ENCODE data around the gene MGAT4B. TPM values are rescaled to one million over a fixed set of nuclear protein-coding genes. Genes with fewer than 3 reads are reported as not detected.

Gene MGAT4B
- total and polyA plus RNA-seq, 2 of the 13 experiments (the other 11 are each of a cell fraction or from before 2014, with no cell fraction given): 93.5 to 130 TPM

DNA sequence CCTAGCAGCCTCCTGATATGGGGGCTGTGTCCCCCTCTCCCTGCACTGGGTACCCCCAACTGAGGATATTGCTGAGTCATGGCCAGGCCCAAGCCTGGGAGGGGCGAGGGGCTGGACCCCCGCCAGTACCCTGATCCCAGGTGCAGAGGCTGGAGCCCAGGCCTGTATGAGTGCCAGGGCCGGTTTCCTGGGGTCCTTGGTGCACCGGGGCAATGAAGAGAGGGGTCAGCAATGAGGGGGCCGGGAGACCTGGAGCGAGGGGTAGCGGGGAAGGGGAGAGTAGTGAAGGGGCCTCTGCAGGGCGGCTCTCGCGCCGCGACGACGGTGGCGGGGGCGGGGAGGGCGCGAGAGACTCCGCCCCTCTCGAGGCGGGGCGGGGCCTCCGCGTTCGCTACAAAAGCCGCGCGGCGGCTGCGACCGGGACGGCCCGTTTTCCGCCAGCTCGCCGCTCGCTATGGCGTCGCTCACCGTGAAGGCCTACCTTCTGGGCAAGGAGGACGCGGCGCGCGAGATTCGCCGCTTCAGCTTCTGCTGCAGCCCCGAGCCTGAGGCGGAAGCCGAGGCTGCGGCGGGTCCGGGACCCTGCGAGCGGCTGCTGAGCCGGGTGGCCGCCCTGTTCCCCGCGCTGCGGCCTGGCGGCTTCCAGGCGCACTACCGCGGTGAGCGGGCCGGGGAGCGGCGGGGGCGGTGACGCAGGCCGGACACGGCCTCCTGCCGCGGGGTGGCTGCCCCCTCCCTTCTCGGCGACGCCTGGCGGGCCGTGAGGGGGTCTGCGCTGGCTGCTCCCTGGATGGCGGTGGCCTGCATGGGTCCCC is 14.0 kb upstream of the MGAT4B start, which contains the start of gene SQSTM1 (continued):
- TF ChIP-seq SP4 (CRISPR knock-in tag; IDR thresholded peaks at IDR 0.05) (peak; percentile 75), RORA (CRISPR knock-in tag; IDR thresholded peaks at IDR 0.05) (no peak), DR1 (CRISPR knock-in tag; IDR thresholded peaks at IDR 0.05) (peak; percentile 98), ISL2 (CRISPR knock-in tag; IDR thresholded peaks at IDR 0.05) (0 out of 2 replicates have a peak, but pooled peaks have one; percentile 31), MED8 (CRISPR knock-in tag; IDR thresholded peaks at IDR 0.05; ENCODE audit: insufficient replicate concordance) (peak; percentile 47), FOXK2 (IDR thresholded peaks at IDR 0.05) (no peak), SRY (CRISPR knock-in tag; IDR thresholded peaks at IDR 0.05) (peak; percentile 93), KAT7 (CRISPR knock-in tag; IDR thresholded peaks at IDR 0.05; ENCODE audit: borderline replicate concordance) (peak; percentile 81; the same call in 1 of the 2 replicates), HES4 (CRISPR knock-in tag; IDR thresholded peaks at IDR 0.05; ENCODE audit: borderline replicate concordance) (peak; percentile 79; the same call in 1 of the 2 replicates), KDM5A (IDR thresholded peaks at IDR 0.05; ENCODE audit: borderline replicate concordance, low read length) (no peak), HMG20A (CRISPR knock-in tag; IDR thresholded peaks at IDR 0.05; ENCODE audit: borderline replicate concordance) (no peak), GTF3A (CRISPR knock-in tag; conservative IDR thresholded peaks at IDR 0.05) (no peak), HNF4G (IDR thresholded peaks at IDR 0.05; ENCODE audit: borderline replicate concordance, low read depth, low read length) (peak; percentile 56; the same call in 1 of the 2 replicates), HNF4G (CRISPR knock-in tag; IDR thresholded peaks at IDR 0.05; ENCODE audit: borderline replicate concordance, low read depth) (no peak), ZNF557 (CRISPR knock-in tag; IDR thresholded peaks at IDR 0.05) (0 out of 2 replicates have a peak, but pooled peaks have one; percentile 57), NRL (CRISPR knock-in tag; IDR thresholded peaks at IDR 0.05; ENCODE audit: borderline replicate concordance) (0 out of 2 replicates have a peak, but pooled peaks have one; percentile 16)
- TF ChIP-seq, protein P1, sequence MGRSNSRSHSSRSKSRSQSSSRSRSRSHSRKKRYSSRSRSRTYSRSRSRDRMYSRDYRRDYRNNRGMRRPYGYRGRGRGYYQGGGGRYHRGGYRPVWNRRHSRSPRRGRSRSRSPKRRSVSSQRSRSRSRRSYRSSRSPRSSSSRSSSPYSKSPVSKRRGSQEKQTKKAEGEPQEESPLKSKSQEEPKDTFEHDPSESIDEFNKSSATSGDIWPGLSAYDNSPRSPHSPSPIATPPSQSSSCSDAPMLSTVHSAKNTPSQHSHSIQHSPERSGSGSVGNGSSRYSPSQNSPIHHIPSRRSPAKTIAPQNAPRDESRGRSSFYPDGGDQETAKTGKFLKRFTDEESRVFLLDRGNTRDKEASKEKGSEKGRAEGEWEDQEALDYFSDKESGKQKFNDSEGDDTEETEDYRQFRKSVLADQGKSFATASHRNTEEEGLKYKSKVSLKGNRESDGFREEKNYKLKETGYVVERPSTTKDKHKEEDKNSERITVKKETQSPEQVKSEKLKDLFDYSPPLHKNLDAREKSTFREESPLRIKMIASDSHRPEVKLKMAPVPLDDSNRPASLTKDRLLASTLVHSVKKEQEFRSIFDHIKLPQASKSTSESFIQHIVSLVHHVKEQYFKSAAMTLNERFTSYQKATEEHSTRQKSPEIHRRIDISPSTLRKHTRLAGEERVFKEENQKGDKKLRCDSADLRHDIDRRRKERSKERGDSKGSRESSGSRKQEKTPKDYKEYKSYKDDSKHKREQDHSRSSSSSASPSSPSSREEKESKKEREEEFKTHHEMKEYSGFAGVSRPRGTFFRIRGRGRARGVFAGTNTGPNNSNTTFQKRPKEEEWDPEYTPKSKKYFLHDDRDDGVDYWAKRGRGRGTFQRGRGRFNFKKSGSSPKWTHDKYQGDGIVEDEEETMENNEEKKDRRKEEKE (IDR thresholded peaks at IDR 0.05): no peak
- TF ChIP-seq, protein P2, sequence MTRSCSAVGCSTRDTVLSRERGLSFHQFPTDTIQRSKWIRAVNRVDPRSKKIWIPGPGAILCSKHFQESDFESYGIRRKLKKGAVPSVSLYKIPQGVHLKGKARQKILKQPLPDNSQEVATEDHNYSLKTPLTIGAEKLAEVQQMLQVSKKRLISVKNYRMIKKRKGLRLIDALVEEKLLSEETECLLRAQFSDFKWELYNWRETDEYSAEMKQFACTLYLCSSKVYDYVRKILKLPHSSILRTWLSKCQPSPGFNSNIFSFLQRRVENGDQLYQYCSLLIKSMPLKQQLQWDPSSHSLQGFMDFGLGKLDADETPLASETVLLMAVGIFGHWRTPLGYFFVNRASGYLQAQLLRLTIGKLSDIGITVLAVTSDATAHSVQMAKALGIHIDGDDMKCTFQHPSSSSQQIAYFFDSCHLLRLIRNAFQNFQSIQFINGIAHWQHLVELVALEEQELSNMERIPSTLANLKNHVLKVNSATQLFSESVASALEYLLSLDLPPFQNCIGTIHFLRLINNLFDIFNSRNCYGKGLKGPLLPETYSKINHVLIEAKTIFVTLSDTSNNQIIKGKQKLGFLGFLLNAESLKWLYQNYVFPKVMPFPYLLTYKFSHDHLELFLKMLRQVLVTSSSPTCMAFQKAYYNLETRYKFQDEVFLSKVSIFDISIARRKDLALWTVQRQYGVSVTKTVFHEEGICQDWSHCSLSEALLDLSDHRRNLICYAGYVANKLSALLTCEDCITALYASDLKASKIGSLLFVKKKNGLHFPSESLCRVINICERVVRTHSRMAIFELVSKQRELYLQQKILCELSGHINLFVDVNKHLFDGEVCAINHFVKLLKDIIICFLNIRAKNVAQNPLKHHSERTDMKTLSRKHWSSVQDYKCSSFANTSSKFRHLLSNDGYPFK (CRISPR knock-in tag; IDR thresholded peaks at IDR 0.05; ENCODE audit: borderline replicate concordance): no peak
- TF ChIP-seq, protein P3, sequence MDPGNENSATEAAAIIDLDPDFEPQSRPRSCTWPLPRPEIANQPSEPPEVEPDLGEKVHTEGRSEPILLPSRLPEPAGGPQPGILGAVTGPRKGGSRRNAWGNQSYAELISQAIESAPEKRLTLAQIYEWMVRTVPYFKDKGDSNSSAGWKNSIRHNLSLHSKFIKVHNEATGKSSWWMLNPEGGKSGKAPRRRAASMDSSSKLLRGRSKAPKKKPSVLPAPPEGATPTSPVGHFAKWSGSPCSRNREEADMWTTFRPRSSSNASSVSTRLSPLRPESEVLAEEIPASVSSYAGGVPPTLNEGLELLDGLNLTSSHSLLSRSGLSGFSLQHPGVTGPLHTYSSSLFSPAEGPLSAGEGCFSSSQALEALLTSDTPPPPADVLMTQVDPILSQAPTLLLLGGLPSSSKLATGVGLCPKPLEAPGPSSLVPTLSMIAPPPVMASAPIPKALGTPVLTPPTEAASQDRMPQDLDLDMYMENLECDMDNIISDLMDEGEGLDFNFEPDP (CRISPR knock-in tag; conservative IDR thresholded peaks at IDR 0.05): no peak; the same call in 1 of the 2 replicates

Data from HepG2 (cell line).